ENCODE results near the gene TRPC4AP. TPM values are rescaled to one million over a fixed set of nuclear protein-coding genes. Genes with fewer than 3 reads are reported as not detected.

The TRPC4AP gene
- total RNA-seq, 2 donors from 2014 or later: 84.2 to 103 TPM

- H3K4me3 ChIP-seq (ENCODE audit: low read length): no peak overlapping the region
- H3K9me3 Mint-ChIP-seq: no peaks in the 10 kb centered on the region
- no peak overlapping the region for H3K27ac ChIP-seq (ENCODE audit: low read depth, low read length)
- H3K36me3 ChIP-seq (ENCODE audit: control insufficient read depth, insufficient read depth, low read length): peaks cover 47% of the 10 kb centered on the region
- DNase-seq: no peak
- H3K4me3 Mint-ChIP-seq: no peak overlapping the region
- H3K27me3 ChIP-seq (ENCODE audit: control insufficient read depth, insufficient read depth, low read length, poor library complexity, severe bottlenecking): no peaks in the 10 kb centered on the region
- no peaks in the 10 kb centered on the region for H3K27me3 Mint-ChIP-seq (ENCODE audit: insufficient read depth)
- H3K9me3 ChIP-seq (ENCODE audit: control insufficient read depth, low read length): no peaks in the 10 kb centered on the region
- no peak overlapping the region for H3K9ac ChIP-seq (ENCODE audit: extremely low read depth, low read length, poor library complexity, severe bottlenecking)
- WGBS, 2 experiments (ENCODE audit: insufficient coverage in 1 of 2, insufficient read length in 1 of 2): 98% methylated on average over 4 of the region's 4 CpGs; no CpG with 5 or more reads in 1 of the 2 experiments
- TF ChIP-seq CTCF (conservative IDR thresholded peaks at IDR 0.05): no peak
- H3K4me1 ChIP-seq (ENCODE audit: control insufficient read depth, insufficient read depth, low read length): no peaks in the 10 kb centered on the region
- peaks cover 65% of the 10 kb centered on the region for H3K36me3 Mint-ChIP-seq (ENCODE audit: low read depth)
- H3K4me1 Mint-ChIP-seq: no peaks in the 10 kb centered on the region
- H3K27ac Mint-ChIP-seq: no peak overlapping the region
Observed at GRCh38 chr20:35131934-35132333, 39.3 kb upstream of the TRPC4AP start.

GRCh38 chr20:35129647-35130069 lies 37.1 kb upstream of the TRPC4AP start:
- H3K4me1 ChIP-seq (ENCODE audit: control insufficient read depth, insufficient read depth, low read length): no peaks in the 10 kb centered on the region
- peaks cover 68% of the 10 kb centered on the region for H3K36me3 Mint-ChIP-seq (ENCODE audit: low read depth)
- no peak overlapping the region for H3K4me3 Mint-ChIP-seq
- no peak overlapping the region for H3K4me3 ChIP-seq (ENCODE audit: low read length)
- no peak for DNase-seq
- H3K9me3 Mint-ChIP-seq: no peaks in the 10 kb centered on the region
- H3K9me3 ChIP-seq (ENCODE audit: control insufficient read depth, low read length): no peaks in the 10 kb centered on the region
- H3K9ac ChIP-seq (ENCODE audit: extremely low read depth, low read length, poor library complexity, severe bottlenecking): no peak overlapping the region
- whole genome bisulfite sequencing, 2 experiments (ENCODE audit: insufficient coverage in 1 of 2, insufficient read length in 1 of 2): 96 to 100% methylated on average over 1 to 2 of the region's 2 CpGs
- H3K4me1 Mint-ChIP-seq: no peaks in the 10 kb centered on the region
- H3K36me3 ChIP-seq (ENCODE audit: control insufficient read depth, insufficient read depth, low read length): peaks cover 47% of the 10 kb centered on the region
- H3K27ac Mint-ChIP-seq: no peak overlapping the region
- no peak overlapping the region for H3K27ac ChIP-seq (ENCODE audit: low read depth, low read length)
- H3K27me3 Mint-ChIP-seq (ENCODE audit: insufficient read depth): no peaks in the 10 kb centered on the region
- H3K27me3 ChIP-seq (ENCODE audit: control insufficient read depth, insufficient read depth, low read length, poor library complexity, severe bottlenecking): no peaks in the 10 kb centered on the region
- TF ChIP-seq CTCF (conservative IDR thresholded peaks at IDR 0.05): no peak

- H3K9ac ChIP-seq (ENCODE audit: extremely low read depth, low read length, poor library complexity, severe bottlenecking): no peak overlapping the region
- Mint-ChIP-seq H3K36me3 (ENCODE audit: low read depth) (peaks cover 67% of the 10 kb centered on the region), H3K27me3 (ENCODE audit: insufficient read depth) (no peaks in the 10 kb centered on the region)
Observed at GRCh38 chr20:35125753-35126152, 33.1 kb upstream of the TRPC4AP start.

More at GRCh38 chr20:35125753-35126152, 33.1 kb upstream of the TRPC4AP start:
- DNase-seq: no peak
- Histone ChIP-seq H3K27ac (ENCODE audit: low read depth, low read length) (no peak overlapping the region), H3K9me3 (ENCODE audit: control insufficient read depth, low read length) (no peaks in the 10 kb centered on the region), H3K4me3 (ENCODE audit: low read length) (no peak overlapping the region), H3K27me3 (ENCODE audit: control insufficient read depth, insufficient read depth, low read length, poor library complexity, severe bottlenecking) (no peaks in the 10 kb centered on the region), H3K4me1 (ENCODE audit: control insufficient read depth, insufficient read depth, low read length) (no peaks in the 10 kb centered on the region), H3K36me3 (ENCODE audit: control insufficient read depth, insufficient read depth, low read length) (peaks cover 52% of the 10 kb centered on the region)
- H3K4me1 Mint-ChIP-seq: no peaks in the 10 kb centered on the region
- TF ChIP-seq CTCF (conservative IDR thresholded peaks at IDR 0.05): no peak
- WGBS, 2 experiments (ENCODE audit: insufficient coverage in 1 of 2, insufficient read length in 1 of 2): 94 to 98% methylated on average over 4 to 5 of the region's 5 CpGs
- no peak overlapping the region for H3K4me3 Mint-ChIP-seq
- no peaks in the 10 kb centered on the region for H3K9me3 Mint-ChIP-seq
- no peak overlapping the region for H3K27ac Mint-ChIP-seq
